NCI-H2081 treated with DMSO at 0.1 percent for 48 hours (cell line): ENCODE results near the gene TEX29.

ENCODE experiments used
- DNase-seq: peaks from one replicate; lab custom pipeline; 2025; lab: John Stamatoyannopoulos, UW

Gene TEX29

DNA sequence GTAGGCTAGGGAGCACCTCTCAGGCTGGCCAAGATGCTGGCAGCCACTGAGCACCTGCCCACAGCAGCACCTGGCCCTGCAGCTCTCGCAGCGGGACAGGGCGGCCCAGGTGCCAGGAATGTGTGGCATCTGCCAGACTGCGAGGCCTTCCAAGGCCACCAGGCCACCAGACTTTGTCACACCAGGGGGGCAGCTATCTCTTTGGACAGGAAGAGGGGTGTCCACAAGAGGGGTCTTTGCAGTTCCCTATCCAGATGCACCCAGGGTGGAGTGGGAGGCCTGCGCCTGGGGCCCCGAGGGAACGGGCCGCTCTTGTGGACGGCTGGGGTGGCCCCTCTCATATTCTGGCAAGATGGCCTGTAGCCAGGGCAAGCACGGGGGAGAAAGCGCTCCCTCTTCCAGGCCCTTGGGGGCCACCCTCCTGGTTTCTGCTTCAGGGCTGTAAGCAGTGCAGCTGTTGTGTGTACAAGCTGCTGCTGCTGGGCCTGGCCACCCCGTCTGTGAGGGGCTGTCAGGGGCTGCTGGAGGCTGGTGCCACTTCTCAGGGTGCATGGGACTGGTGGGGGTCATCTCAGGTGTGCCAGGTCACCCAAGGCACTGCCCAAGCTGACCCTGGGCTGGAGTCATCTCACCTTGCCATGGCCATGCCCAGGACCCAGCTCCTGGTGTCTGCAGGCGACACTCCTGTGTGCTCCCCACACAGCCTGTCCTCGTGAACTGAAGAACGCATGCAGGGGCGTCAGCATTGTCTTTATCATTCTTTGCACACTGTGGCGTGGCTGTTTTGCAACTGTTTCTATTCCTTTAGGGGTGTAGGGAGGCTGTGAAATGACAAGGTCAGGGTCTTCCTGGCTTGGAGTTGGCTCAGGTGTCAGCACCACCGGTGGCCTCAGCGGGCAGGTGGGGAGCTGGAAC, 1.8 kb downstream of the TEX29 start:
- DNase-seq: no peak

DNA sequence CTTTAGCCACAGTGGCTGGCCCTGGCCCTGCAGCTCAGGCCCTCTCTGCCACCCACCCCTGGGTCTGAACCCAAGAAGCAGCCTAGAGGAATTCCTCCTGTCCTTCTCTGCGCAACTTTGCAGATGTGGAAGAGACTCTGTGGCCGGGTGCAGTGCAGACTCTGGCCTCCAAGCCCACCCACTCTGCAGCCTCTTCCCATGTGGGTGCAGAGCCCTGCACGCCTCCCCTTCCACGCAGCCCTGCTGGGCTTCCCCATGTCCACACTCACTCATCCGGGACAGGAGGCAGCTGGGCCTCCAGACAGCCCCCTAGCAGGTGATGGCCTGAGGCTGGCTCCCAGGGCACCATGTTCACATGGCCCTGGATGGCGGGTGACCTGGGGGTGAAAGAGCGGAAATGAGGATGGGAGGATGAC, 2.5 kb downstream of the TEX29 start:
- DNase-seq: no peak

DNA sequence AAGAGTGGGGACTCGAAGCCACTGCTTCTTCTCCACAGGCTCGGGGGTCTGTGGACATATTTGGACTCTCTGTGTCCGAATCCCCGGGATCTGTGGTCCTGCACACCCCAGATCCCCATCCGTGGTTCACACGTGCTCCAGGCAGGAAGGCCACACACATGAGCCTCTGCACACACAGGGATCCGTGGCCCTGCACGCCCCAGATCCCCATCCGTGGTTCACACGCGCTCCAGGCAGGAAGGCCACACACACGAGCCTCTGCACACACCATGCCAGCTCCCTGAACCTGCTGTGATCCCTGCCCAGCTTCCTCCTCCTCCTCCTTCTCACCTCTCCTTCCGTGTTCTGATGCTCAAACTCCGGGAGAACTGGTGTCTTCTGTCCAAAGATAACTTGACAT, 3.1 kb downstream of the TEX29 start:
- no peak for DNase-seq

DNA sequence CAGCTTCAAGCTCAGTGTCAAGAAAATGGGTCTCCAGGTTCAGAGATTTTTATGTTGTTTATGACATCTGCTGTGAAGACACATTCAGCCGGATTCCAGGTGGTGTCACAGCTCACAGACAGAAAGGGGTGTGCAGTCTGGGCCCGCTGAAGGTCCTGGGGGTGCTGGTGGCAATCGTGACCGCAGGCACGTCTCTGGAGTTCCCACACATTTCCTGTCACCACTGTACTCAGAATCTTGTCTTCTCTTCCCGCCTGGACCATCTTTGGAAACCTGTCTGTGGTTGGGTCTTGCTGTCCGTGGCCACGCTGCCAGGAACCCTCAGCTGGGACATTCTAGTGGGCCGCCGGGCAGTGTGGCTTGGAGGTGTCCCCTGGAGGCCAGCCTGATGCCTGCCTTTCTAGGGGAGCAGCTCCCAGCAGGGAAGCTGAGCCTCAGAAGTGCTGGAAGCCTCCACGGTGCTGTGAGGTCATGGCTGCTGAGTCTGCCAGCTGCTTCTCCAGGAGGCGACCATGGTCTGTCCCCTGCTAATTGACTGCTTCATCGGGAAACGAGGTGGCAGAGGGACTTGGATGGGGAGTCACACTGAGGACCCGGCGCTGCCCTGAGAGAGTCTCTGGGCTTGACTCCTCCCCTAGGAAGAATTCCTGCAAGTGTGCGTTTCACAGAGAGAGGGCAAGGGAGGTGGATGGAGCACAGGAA, 3.7 kb downstream of the TEX29 start:
- DNase-seq: no peak

DNA sequence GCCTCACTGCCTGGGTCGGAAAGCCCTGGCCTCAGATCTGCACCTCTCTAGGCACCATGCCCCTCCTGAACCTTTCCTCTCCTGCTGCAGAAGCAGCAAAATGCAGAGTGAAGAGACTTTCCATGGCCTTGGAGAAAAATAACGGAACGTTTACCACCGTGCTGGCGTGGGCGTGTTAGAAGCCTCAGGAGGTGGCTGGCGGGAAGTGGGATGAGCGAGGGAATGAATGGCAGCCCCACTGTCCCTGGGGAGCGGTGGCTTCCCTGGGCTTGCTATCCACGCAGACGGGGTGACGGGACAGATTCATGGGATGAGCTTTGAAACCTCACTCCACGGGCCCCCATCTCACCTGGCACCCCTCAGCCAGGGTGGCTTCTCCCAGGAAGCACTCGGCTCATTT, 4.3 kb downstream of the TEX29 start:
- no peak for DNase-seq

DNA sequence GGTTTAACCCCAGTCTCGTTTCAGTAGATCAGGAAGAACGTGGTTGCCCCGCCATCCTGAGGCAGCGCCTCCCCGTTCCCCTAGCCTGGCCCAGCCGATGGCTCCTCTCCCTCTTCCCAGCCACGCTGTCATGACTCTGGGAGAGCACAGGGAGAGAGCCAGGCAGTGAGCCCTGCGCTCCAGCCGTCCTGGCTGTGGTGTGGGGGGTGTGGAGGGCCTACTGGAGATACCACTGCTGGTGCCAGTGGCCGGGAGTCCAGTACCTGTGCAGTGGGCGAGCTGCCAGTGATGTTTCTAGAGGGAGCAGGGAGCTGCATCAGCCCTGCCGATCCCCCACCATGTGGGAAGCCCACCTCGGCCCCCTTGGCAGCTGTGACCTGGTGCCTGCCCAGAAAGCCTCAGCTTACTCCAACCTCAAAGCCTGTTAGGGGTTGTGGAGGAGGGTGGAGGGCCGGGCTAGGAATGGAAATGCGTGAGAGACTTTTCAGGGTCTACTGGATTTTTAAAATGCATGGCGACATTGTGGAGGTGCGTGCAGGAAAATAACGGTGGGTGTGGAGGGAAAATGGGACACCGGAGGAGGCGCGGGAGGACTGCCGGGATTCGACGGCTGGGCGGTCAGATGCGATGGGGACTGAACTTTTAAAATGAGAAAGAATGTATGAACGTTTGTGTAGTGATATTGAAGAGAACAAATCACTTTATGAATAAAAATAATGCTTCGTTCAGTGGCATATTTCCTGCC, 4.9 kb downstream of the TEX29 start:
- no peak for DNase-seq

DNA sequence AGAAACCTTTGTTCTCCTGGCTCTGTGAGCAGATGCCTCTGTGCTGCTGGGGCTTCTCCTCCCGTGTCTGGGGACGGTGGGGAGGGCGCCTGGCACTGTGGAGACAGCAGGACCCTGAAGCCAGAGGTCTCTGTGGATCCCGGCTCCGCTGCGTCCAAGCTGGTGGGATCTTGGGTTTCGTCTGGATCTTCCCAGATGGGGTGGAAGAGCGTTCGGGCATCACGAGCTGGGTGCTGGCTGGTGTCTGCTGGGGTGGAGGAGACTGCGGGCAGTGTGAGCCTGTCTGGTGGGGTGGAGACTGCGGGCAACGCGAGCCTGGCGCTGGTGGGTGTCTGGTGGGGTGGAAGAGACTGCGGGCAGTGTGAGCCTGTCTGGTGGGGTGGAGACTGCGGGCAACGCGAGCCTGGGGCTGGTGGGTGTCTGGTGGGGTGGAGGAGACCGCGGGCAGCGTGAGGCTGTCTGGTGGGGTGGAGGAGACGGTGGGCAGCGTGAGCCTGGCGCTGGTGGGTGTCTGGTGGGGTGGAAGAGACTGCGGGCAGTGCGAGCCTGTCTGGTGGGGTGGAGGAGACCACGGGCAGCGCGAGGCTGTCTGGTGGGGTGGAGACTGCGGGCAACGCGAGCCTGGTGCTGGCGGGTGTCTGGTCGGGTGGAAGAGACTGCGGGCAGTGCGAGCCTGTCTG, 5.6 kb downstream of the TEX29 start:
- no peak for DNase-seq

DNA sequence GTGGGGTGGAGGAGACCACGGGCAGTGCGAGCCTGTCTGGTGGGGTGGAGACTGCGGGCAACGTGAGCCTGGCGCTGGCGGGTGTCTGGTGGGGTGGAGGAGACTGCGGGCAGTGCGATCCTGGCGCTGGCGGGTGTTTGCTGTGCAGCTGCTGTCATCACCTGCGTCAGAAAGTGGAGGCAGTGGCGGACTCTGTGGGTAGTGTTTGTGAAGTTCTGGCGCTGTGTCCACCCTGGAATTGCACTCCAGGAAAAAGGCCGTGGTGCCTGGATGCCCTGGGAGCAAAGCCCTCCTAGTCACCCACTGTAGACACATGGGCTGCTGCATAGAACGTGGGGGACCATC, 6.2 kb downstream of the TEX29 start:
- DNase-seq: no peak

DNA sequence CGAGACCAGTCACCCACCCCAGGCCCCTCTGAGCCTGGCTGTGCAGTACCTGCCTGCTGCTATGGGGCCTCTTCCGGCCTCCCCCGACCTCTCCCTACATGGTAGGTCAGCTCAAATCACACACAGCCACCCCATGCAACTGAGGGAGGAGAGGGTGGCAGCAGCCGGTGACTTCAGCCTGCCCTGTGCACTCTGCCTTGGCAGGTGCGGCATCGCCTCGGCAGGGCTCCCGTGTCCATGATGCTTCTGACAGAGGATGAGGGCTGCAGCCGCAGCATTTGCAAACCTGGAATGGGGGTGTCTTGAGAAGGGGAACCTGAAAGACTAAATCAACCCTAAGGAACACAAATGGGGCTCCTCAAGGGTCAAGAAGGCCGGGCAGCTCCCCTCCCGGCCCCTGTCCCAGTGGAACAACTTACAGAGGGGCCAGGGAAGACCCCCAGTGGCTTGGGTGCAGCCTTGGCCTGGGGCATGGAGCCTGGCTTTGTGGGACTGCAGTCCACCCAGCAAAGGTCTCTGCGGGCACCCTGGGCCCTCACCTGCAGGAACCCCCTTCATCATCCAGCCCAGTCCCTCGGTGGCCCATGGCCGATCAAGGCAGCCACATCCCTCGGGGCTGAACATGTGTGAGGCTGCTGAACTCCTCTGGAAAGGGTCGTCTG, 6.7 kb downstream of the TEX29 start:
- no peak for DNase-seq

DNA sequence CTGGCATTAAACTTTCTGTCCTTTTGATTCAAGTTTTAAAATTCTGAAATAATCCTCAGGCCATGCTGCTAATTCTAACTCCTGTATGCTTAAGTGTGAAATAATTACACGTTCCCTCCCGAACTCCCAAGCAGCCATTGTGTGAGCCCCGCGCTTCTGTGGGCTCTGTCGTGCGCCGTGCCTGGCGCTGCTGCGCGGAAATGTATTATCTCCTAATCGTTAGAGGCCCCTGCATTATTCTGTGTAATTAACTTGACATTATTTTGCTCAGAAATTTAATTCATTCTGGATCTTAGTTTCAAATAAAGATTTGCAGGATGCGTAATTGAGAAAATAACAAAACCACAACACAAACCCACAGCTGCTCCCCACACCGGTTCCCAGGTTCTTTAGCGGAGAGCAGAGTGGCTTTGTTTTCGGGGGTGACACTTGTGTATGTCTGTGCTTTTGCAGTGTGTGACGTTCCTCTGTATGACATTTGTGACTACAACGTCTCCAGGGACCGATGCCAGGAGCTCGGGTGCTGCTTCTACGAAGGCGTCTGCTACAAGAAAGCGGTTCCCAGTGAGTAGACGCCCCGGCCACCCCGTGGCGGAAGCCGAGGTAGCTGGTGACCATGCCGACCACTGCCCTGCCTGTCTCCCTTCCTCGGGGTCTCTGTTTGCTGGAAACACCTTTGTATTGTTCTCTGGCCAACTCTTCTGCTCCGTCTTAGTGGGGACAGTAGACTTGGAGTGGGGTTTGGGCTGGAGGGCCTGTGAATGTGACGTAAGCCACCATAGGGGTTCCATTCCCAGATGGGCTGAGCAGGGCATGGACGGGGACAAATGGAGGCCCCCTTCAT, 7.5 kb downstream of the TEX29 start:
- DNase-seq: no peak

DNA sequence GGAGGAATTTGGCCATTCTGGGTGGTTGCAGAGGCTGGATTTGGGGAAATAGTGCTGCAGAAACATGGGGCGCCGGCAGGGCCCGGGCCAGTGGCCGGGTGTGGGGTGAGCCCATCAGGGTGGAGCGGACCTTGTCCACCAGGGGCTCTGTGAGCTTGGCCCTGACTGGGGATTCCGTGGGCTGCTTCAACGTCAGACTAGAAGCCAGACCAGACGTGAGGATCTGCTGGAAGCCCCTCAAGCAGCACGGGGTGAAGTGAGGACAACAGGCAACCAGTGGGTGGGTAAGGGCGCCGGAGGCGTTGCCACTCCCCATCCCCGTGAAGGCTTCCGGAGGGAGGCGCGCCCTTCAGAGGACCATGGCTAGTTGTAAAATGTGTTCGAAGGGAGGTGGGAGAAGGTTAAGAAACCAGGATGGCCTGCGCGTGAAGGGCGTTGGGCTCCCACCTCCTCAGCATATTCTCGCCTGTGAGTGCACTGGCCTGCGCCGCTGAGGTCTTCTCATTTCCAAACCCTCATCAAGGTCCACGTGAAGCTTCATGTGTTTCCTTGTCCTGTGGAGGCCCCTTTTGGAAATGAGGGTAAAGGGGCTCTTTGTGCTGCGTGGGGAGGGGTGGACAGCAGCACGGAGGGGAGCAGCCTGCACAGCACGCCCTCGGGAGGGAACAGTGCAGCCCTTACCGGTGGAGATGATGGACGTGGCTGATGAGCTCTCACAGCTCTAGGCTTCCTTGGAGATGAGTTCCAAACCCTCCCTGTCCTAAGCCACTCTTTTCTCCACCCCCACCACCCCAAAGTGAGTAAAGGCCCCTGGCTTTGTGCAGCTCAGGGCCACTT, 8.3 kb downstream of the TEX29 start:
- DNase-seq: no peak

DNA sequence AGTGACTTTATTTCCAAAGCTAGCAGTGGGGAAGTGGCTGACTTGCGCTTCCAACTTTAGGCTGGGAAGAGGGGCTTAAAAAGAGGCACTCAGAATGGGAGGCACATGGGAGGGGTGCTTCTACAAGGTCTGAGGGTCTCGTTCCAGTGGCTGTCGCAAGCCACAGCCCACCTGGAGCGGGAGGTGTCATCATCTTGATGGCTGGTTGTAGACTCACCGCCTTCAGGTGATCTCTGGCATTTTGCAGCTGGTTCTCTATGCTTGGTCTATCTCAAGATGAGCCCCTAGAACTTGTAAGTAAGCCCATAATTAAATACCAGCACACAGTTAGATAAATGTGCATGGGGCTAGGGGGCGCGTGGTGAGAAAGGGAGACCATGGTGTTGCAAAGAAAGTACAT, 9.2 kb downstream of the TEX29 start:
- no peak for DNase-seq

DNA sequence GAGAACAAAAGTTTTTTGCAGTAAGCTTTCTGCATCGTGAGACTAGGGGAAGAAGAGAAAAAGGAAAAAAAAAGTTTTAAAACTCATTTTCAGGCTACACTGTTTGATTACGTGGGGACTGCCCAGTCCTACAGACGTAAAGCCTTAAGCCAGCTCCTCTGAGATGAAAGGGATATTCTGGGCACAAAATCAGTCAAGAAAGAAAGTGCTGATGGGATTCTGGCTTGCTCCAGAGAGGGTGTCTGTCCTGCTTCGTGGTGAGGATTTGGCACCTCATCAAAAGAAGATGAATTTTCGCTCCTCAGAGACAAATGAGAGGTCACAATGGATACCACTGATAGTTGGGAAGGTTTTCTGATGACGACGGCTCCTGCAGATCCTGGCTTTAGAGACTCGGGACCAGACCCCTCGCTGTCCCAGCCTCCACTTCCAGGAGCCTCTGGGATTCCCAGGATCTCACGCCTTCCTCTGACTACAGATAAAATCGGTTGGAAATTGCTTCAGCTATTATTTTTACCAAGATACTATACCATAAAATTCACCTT, 9.7 kb downstream of the TEX29 start:
- no peak for DNase-seq

DNA sequence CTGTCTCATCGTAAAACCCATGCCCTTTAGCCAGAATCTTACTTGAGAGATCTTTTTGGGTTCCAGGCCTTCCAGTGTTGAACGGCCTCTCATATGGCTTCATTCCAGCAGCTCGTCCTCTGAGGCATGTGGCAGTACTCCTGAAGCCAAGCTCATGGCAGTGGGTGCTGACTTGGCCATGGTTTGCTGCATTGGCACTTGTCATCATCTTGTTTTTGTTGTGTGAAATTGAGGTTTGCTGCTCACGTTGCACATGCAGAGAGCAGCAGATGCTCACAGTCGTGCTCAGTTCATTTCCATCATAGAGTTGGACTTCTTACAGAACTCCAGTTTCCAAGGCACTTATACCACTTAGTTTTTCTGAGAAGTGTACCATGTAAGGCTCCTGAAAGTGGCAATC, 14.9 kb downstream of the TEX29 start:
- DNase-seq: no peak

DNA sequence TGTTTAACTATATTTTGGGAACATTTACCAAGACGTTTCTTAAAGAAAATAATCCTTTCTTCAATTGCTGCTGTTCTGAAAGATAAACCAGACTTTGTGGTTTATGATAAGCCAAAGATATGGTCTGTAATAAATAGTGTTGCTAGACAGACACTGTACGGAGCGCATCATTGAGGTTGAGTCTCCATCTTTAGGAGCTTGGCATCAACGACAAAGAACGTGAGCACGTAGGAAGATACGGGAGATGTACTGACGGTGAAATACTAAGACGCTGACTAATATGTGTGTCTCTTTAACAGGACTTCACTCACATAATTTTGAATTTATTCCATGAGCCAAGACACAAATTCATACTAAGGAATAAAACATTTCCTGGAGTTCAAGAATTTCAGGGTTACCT, 16.2 kb downstream of the TEX29 start:
- DNase-seq: no peak

DNA sequence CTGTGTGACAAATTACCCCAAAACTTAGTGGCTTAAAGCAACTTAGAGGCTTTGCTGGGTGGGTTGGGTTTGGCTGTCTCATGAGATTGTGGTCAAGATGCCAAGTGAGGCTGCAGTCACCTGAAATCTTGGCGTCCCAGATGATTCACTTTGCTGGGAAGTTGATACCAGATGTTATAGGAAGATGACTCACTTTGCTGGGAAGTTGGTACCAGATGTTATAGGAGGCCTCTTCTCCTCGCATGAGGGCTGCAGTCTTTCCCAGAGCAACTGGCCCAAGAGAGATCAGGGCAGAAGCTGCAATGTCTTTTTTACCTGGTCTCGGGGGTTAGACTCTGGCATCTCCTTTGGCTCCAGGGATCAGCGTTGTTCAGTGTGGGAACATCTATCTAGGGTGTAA, 16.8 kb downstream of the TEX29 start:
- DNase-seq: no peak

DNA sequence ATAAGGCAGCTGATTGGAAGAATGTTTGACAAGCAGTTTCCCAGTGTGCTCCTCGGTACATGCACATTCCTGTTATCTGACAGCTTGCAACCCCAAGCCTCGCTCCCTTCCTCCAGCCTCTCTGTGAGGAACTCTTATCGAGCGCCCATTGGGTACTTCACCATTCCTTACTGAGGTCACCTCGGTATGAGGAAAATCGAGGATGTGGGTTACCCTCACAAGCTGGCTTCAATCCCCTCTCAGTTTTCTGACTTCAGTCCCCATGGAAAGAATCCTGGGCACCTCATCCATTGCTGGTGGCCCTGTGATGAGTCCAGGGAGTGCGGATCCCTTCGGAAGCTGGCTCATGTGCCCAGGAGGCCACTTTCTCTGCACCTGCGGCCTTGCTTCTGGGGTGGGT, 17.3 kb downstream of the TEX29 start:
- DNase-seq: no peak

DNA sequence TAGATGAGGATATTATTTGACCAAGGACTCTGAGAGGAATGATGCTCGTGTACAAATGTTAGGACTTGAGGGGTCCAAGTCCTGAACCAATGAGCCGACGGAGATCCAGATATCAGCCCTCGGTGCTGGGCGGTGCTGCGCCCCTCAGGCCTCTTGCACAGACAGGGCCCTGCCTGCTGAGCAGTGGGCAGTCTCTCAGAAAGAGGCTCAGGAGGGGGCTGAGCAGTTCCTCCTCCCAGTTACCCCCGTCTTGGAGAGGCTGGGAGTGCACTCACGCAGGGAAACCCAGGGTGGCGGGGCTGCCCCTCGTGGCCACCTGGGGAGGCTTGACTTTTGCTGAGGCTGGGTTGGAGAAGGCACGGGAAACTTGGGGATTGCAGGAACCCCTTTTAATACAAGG, 18.4 kb downstream of the TEX29 start:
- DNase-seq: no peak

DNA sequence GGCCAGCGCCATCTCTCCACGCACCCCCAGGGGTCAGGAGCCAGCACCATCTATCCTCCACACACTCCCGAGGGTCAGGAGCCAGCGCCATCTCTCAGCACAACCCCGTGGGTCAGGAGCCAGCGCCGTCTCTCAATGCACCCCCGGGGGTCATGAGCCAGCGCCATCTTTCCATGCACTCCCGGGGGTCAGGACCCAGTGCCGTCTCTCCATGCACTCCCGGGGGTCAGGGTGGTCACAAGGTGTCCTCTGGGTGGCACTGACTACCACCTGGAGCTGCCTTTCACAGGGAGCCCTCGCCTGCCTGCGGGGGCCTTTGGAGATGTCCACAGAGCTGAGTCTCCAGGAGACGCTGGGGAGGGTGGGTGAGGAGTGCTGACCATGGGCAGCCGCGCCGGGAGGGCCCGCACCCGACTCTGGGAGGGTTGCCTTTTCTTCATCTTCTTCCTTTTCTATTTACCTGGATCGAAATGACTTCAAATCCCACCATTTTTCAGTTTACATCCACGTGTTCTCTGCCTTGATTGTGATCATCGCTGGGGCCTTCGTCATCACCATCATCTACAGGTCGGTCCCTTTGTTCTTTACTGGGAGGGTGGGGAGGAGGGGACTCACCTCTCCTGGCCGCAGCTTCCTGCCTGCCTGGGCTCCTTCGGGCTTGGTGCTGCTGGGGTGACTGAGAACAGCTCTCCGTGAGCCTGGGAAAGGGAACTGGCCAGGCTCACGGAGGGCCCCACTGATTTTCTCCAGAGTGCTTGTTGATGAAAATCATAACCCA, 19.1 kb downstream of the TEX29 start:
- DNase-seq: no peak
